Jurkat, Clone E6-1 (cell line): ENCODE data around the gene OPA3.

Experiments used
- DNase-seq: peaks from one replicate; pipeline ENCODE4 v3.0.0-alpha.2; 2011; ENCODE audit warnings: low read depth, low spot score
- H3K4me3 ChIP-seq: 2 replicates; pipeline ENCODE4 v1.5.1; 2011; ENCODE audit warnings: mild to moderate bottlenecking, low read length, control low read depth, moderate library complexity

Gene OPA3

DNA sequence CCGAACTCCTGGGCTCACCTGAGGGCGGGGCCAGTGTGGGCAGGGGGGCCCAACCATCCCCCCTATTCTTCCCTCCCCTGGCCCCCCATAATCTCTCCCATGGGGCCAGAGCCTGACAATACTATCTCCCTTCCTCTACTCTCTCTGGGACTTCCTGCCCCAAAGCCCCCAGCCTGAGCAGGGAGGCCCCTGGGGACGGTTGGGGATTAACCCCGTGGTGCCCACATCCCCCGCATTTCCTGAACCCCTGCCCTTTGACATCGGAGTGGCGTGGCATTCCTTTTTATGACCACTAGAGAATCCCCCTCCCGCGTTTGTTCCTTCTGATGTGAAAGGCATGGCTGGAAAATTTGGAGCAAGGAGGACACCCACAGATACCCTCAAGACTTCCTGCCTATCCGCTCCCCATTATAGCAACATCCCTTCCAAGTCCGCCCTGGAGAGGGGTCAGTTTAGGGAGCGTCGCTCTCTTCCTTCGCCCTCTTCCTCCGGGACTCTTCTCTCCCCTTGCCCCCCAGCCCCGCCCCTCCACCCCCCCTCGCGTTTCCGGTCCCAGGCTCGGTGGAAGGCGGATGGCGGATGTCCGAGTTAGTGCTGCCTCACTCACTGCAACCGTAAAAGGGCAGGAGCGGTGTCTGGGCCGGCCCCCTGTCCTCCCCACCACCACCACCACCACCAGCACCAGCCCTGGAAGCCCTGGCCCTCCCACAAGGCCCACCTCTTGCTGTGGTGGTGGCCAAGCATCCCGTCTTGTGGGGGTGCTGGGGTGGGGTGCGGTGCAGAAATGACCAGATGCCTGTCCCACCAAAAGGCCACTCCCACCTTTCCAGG, 75.5 kb downstream of the OPA3 start:
- no peak for DNase-seq
- H3K4me3 ChIP-seq: peak overlapping the region; percentile 61

DNA sequence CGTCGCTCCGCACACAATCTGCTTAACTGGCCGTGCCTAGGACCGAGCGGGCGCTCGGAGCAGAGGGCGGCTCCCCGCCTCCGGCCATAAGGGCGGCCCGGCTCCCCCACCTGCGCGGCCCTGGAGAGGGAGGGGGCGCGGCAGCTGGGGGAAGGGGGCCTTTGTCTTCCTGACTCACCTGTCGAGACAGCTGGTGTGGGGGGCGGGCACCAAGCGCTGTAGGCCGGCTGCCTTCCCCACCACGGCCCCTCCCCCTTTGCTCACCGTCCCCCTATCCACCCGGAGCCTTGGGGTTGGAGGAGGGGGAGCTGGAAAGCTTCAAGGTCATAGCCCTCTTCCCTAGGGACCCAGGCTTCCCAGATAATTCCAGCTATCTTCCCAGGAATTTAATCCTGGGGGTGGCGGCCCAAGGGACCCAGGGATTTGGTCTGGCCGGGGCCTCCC, 76.2 kb downstream of the OPA3 start:
- no peak for DNase-seq
- peak overlapping the region; percentile 61 for H3K4me3 ChIP-seq

DNA sequence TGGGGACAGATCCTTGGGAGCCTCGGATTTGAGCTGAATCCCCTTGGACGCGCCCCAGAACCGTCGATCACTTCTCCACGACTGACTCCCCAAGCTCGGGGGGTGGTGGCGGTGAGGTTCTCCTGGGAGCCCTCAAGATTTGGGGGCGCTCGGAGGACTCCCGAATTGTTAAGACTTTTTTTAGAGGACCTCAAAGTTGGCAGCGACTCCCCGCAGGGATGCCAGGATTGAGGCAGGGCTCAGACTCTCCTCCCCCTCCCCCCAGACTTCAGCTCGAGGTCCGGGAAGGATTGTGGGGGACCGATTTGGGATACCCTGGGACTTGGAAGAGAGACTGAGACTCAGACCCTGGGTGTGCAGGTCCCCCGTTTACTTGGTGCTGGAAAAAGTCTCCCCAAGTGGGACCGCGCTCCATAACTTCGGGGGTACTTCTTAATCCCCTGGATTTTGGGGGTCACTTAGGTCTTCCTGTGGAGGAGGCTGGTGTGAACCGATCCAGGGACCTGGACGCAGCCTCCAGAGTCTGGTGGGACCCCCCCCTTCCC, 76.7 kb downstream of the OPA3 start:
- peak overlapping the region; percentile 61 for H3K4me3 ChIP-seq
- DNase-seq: no peak

DNA sequence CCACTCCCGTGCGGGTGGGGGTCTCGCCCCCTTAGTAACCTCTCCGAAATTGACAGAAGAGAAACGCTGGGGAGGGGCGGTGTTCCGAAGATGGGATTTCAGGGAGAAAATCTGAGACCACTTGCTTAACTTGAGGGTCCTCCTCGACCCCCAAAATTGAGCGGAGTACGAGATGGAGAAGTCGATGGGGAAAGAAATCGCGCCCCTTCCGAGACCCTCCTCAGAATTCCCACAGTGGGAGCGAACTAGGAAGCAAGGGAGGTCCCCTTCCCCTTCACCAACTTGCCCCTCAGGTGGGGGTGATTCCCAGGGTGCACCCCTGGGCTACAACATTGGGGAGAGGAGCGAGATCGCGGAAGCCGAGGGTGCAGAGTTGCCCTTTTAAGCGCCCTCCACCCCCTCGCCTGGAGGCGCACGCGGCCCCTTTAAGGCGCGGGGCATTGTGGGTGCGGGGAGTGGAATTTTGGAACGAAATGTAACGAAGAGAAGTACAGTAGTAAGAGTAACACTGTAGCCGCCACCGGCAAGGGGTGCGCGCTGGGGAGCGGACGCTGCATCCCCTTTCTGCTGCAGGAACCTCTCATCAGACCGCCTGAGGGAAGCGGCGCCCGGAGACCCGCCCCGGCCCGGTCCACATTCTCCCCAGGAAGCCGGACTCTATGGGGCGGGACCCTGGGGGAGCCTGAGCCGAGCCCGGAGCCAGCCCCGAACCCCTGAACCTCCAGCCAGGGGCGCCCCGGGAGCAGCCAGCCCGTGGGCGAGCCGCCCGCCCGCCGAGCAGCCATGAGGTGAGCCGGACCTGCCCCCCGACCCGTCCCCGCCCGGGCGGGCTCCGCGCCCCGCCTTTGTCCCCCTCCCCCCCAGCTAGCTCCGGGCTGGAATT, 77.4 kb downstream of the OPA3 start, which contains the start of gene VASP:
Gene VASP, plus strand, starts transcription at position 491 of the 883 bp plus-strand sequence. Its CDS starts 293 bp downstream, at position 784.
- peak within 1 kb of the TSS; percentile 61 for H3K4me3 ChIP-seq
- peak; percentile 86 for DNase-seq

DNA sequence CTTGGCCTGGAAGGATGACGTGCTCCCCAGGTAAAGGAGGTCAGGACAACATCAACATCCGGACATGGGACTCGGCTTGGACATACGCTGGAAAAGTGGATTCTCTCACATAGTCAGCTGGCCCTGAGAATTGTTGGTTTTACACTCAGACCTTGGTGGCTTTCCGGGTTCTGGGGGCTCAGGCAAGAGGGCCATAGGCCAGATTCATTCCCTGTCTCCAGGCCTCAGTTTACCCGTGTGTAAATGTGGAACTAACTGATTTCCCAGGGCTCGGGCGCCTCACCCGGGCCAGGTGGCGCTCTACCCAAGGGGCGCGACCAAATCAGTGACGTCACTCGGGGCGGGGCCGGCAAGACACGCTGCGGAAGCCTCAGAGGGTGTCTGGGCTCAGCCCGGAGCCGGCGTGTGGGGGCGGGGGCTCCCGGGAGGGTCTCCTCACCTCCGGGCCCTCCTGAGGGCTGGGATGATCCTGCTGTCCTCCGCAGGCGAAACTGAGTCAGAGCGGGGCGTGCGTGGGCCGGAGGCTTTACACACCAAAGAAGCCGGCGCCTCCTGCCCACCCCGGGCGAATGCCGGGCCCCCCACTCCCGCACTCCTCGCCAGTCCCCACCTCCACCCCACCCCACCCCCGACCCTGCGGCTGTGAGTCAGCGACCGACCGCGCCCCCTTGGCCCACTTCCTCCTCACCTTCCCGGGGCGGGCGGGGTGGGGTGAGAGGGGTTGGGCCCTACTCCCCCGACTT, 78.2 kb downstream of the OPA3 start:
- peak; percentile 87 for DNase-seq
- H3K4me3 ChIP-seq: peak overlapping the region; percentile 61

DNA sequence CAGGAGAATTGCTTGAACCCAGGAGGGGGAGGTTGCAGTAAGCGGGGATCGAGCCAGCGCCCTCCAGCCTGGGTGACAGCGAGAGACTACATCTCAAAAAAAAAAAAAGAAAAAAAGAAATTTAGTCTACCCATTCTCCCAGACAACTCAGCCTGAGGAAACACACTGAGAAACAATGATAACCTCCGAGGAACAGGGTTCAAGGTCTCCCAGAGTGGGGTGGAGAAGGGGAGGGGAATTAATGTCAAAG, 78.7 kb downstream of the OPA3 start:
- H3K4me3 ChIP-seq: peak overlapping the region; percentile 61
- no peak for DNase-seq

DNA sequence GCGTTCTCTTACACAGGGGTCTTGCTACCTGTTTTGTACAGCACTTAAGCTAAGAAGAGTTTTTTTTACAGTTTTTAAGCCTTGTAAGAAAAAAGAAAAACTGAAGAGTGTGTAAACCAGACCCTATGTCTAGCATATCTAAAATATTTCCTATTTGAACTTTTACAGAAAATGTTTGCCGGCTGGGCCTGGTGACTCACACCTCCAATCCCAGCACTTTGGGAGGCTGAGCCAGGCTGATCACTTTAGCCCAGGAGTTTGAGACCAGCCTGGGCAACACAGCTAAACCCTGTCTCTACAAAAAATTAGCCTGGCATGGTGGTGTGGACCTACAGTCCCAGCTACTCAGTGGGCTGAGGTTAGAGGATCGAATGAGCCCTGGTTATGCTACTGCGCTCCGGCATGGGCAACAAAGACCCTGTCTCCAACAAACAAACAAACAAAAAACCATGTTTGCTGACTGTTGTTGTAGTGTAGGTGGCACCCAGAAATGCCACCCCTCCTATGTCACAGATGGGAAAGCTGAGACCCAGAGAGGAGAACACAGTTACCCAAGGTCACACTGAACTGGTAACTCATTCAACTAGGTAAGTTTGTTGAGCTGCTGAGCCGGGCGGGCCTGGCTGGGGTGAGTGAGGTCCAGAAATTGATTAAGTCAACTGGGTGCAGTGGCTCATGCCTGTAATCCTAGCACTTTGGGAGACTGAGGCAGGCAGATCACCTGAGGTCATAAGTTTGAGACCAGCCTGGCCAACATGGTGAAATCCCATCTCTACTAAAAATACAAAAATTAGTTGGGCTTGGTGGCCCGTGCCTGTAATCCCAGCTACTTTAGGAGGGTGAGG, 79.2 kb downstream of the OPA3 start:
- H3K4me3 ChIP-seq: no peak overlapping the region; the same call in 1 of the 2 replicates
- DNase-seq: no peak

DNA sequence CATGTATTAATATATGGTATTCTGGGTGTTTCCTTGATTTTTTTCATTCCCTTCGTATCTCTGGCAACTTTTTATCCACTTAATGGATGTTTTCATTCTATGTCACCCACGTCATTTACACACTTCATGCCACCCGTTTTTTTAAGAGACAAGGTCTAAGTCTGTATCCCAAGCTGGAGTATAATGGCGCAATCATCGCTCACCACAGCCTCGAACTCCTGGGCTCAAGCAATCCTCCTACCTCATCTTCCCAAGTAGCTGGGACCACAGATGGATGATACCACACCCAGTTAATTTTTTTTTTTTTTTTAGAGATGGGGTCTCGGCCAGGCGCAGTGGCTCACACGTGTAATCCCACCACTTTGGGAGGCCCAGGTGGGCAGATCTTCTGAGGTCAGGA, 80.7 kb downstream of the OPA3 start:
- no peak overlapping the region for H3K4me3 ChIP-seq
- no peak for DNase-seq

DNA sequence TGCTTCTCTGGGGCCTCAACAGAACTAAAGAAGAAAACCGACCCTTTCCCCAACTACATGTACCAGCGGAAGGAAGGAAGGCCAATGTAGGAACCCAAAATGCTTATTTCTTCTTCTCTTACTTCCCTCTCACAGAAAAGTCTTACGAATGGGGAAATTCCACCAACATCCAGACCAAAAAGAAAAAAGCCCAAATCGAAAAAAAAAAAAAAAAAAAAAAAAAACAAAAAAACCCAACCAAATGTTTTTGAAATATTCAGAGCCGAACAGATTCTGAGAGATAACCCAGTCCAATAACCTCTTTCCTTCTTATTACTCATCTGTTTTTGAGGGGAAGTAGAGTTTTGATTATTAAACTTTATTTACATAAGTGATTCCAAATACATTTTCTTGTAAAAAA, 82.5 kb downstream of the OPA3 start:
- DNase-seq: no peak
- H3K4me3 ChIP-seq: no peak overlapping the region

DNA sequence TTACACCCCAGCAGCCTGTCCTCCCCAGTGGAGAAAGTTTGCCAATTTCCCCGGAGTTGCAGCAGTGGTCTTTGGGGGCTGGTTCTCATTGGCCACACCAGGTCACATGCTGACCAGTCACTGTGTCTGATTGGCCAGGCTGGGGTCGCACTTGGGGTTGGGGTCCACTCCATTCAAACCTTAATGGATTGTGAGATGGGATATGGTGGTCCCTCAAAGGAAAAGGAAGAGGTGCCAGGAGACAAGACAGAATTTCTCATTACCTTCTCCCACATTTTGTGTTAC, 82.9 kb downstream of the OPA3 start:
- no peak overlapping the region for H3K4me3 ChIP-seq
- no peak for DNase-seq

DNA sequence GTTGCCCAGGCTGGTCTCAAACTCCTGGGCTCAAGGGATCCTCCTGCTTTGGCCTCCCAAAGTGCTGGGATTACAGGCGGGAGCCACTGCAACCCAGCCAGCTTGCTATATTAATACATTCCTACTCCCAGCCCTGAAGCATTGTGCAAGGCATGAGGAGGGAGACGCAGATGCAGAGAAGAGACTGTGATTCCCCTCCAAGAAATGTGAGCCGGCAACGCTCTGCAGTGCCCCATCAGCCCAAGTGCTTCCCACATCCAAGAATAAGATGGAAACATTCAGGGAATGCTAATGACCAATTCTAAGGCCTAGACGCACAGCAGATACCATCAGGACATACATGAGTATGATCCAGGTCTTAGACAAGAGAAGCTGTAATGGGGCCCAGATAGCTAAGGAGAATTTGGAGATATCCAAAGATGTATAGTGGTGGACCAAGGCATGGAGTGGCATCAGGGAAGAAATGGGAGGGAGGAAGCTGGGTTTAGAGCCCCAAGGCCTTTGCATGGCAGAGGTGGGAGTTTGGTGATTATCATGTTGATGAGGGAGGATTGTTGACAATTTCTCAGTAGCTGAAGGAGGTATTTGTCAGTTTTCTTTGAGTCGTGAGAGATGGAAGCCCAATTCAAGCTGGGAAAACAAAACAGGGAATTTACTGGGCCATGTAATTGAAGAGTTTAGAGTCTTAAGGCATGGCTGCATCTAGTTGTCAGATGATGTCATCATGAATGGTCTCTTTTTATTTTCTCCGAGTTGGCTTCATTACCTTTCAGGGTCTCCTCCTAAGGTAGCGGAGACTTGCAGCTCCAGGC, 83.5 kb downstream of the OPA3 start:
- DNase-seq: no peak
- H3K4me3 ChIP-seq: no peak overlapping the region

DNA sequence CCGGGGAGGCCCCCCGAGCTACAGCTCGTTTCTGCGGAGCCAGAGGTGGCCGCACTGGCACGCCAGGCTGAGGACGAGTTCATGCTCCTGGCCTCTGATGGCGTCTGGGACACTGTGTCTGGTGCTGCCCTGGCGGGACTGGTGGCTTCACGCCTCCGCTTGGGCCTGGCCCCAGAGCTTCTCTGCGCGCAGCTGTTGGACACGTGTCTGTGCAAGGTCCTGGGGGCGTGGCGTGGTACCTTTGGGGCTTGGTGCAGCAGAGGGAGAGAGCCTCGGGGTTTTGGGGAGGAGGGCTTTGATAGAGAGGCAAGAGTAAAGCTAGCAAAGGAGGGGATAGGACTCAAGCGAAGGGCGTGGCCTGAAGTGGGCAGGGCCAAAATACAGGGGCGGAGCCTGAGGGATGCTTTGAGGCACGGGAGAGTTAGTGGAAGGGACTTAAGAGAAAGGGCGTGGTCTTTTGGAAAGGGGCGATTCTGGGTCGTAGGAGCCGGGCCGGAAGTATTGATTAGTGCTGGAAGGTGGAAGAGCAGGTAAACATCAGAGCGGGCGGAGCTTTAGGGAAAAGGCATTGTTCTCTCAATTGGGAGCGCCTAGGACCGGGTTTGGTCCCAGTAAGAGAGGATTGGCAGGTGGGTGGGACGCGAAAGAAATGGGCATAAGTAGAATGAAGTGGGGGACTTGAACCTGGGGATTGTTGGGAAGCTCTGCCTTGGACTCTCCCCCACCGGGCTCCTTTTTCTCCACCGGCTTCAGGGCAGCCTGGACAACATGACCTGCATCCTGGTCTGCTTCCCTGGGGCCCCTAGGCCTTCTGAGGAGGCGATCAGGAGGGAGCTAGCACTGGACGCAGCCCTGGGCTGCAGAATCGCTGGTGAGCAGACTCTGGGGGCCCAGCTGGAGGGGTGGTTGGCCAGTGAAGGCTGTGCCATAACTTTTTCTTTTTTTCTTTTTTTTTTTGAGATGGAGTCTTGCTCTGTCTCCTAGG, 85.1 kb downstream of the OPA3 start:
- no peak overlapping the region for H3K4me3 ChIP-seq
- peak; percentile 69 for DNase-seq

DNA sequence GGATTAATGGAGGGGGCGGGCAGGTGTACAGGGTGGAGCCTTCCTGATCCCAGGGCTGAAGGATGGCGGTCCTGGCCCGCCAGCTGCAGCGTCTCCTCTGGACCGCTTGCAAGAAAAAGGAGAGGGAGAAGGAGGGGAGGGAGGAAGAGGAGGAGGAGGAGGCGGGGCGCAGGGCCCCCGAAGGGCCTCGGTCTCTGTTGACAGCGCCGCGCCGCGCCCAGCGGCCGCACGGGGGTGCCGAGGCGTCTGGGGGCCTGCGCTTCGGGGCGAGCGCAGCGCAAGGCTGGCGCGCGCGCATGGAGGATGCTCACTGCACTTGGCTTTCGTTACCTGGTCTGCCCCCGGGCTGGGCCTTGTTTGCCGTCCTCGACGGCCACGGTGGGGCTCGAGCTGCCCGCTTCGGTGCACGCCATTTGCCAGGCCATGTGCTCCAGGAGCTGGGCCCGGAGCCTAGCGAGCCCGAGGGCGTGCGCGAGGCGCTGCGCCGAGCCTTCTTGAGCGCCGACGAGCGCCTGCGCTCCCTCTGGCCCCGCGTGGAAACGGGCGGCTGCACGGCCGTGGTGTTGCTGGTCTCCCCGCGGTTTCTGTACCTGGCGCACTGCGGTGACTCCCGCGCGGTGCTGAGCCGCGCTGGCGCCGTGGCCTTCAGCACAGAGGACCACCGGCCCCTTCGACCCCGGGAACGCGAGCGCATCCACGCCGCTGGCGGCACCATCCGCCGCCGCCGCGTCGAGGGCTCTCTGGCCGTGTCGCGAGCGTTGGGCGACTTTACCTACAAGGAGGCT, 86.0 kb downstream of the OPA3 start, which contains the start of gene PPM1N:
Gene PPM1N, plus strand, starts transcription at position 33 of the 785 bp plus-strand sequence. Its CDS starts 30 bp downstream, at position 63.
- peak; percentile 59 for DNase-seq
- H3K4me3 ChIP-seq: peak within 1 kb of the TSS; percentile 49

DNA sequence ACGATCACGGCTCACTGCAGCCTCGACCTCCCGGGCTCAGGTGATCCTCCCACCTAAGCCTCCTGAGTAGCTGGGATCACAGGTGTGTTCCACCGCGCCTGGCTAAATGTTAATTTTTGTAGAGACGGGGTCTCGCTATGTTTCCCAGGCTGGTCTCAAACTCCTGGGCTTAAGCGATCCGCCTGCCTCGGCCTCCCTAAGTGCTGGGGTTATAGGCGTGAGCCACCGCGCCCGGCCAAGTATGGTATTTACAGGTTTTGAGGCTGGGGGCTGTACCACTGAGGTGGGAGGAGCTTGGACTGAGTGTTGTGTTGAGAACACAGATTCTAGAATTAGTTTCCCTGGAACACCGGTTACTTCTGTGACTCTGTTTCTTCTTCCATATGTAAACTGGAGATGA, 86.8 kb downstream of the OPA3 start:
- H3K4me3 ChIP-seq: no peak overlapping the region

DNA sequence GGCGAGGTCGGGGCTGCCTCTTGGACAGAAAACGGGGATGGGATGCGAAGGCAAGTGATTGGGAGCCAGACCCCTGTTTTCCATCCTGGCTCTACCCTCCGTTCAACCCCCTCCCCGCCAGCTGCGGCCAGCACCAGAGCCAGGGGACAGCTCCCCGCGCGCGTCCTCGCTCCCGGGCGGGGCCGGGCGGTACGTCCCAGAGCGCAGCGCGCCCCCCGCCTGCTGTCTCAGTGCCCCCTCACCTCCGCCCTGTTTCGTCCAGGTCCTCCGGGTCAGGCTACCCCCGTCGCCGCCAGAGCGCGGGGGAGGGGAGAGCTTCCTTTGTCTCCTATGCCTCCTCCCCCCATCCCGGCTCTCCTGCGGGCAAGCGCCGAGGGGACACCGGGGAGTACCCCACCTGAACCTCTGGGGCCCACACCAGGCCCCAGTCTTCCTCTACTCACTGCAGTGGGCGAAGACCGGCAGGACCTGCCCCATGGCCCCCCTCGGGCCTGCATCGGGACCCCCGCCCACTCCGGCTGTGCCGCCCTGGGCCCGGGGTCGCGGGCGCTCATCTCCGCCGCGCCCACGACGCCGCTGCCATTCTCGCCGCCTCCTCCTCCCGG, 88.2 kb downstream of the OPA3 start:
- peak overlapping the region; percentile 54 for H3K4me3 ChIP-seq
- no peak for DNase-seq

More for the DNA sequence above, 86.8 kb downstream of the OPA3 start:
- no peak for DNase-seq

DNA sequence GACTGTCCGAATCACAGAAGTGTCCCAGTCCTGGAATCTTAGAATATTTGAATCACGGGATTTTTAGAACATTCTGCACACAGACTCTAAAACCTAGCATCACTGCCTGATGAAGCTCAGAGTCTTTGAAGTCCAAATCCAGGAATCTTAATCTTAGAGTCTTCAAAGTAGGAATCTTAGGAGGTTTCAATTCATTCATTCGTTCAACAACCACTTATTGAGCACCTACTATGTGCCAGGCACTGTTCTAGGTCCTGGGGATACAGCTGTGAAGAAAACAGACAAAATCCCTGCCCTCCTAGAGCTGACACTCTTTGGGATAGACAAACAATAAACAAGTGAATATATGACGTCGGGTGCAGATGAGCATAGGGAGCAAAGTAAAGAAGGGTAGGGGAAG, 89.4 kb downstream of the OPA3 start:
- H3K4me3 ChIP-seq: no peak overlapping the region
- DNase-seq: no peak
